Endothelial cell (in vitro differentiated cells): Measurements from ENCODE around the gene CASP8. TPM values are rescaled to one million over a fixed set of nuclear protein-coding genes. Genes with fewer than 3 reads are reported as not detected.
"Not testable (repeated sequence)": the region's sequence is repeated elsewhere in the genome, so short reads cannot be mapped to it uniquely, and the experiment has no call there.

Experiments used
- DNase-seq: peaks from one replicate; pipeline ENCODE4 v3.0.0; 2021; ENCODE audit warnings: low spot score
- H3K27ac Mint-ChIP-seq: one replicate; pipeline ENCODE4 v1.8.0; 2021; ENCODE audit warnings: mixed read lengths, inconsistent platforms; ENCODE audit not compliant: unreplicated experiment
- H3K27me3 Mint-ChIP-seq: one replicate; pipeline ENCODE4 v1.8.0; 2021; ENCODE audit warnings: mild to moderate bottlenecking, moderate library complexity, mixed read lengths, inconsistent platforms; ENCODE audit not compliant: unreplicated experiment
- H3K36me3 Mint-ChIP-seq: one replicate; pipeline ENCODE4 v1.8.0; 2021; ENCODE audit warnings: mild to moderate bottlenecking, low read depth, mixed read lengths, inconsistent platforms; ENCODE audit not compliant: unreplicated experiment
- H3K4me1 Mint-ChIP-seq: one replicate; pipeline ENCODE4 v1.8.0; 2021; ENCODE audit warnings: mild to moderate bottlenecking, mixed read lengths, inconsistent platforms; ENCODE audit not compliant: unreplicated experiment
- H3K4me3 Mint-ChIP-seq: one replicate; pipeline ENCODE4 v1.8.0; 2021; ENCODE audit warnings: mild to moderate bottlenecking, mixed read lengths, inconsistent platforms; ENCODE audit not compliant: unreplicated experiment
- H3K9me3 Mint-ChIP-seq: one replicate; pipeline ENCODE4 v1.8.0; 2021; ENCODE audit warnings: mixed read lengths, inconsistent platforms; ENCODE audit not compliant: unreplicated experiment
- CTCF ChIP-seq: fragments of 200-600 bp; sonication (generic); IDR thresholded peaks from one replicate; pipeline ENCODE4 v1.5.0; 2021; ENCODE audit warnings: antibody characterized with exemption; ENCODE audit not compliant: unreplicated experiment
- total RNA-seq: library from RNA; stranded (reverse); fragmentation: NEBNext Ultra II Directional; extraction: Animal tissue kit (Norgen Biotek cat#: 25700); gene quantifications from one replicate; pipeline ENCODE4 v1.2.1, GENCODE V29; 2021; ENCODE audit not compliant: unreplicated experiment

The CASP8 gene
- total RNA-seq, 1 donor from 2014 or later, result 14.9 TPM

GRCh38 chr2:201235860-201236811 lies 24.2 kb upstream of the CASP8 start:
- peak; percentile 82 for TF ChIP-seq CTCF
- Mint-ChIP-seq H3K9me3 (no peaks in the 10 kb centered on the region), H3K27me3 (no peaks in the 10 kb centered on the region), H3K4me3 (no peak overlapping the region), H3K36me3 (no peaks in the 10 kb centered on the region), H3K27ac (peak overlapping the region; percentile 58), H3K4me1 (peaks cover 20% of the 10 kb centered on the region)
- peak; percentile 46 for DNase-seq

GRCh38 chr2:201237486-201238123 lies 22.7 kb upstream of the CASP8 start:
- DNase-seq, result no peak
- H3K4me3 Mint-ChIP-seq, result no peak overlapping the region
- peaks cover 11% of the 10 kb centered on the region for H3K4me1 Mint-ChIP-seq
- H3K27me3 Mint-ChIP-seq, result no peaks in the 10 kb centered on the region
- H3K27ac Mint-ChIP-seq, result peak overlapping the region; percentile 65
- no peak for TF ChIP-seq CTCF
- H3K9me3 Mint-ChIP-seq, result no peaks in the 10 kb centered on the region
- no peaks in the 10 kb centered on the region for H3K36me3 Mint-ChIP-seq

- H3K4me3 Mint-ChIP-seq, H3K9me3 Mint-ChIP-seq, H3K36me3 Mint-ChIP-seq, DNase-seq, H3K27ac Mint-ChIP-seq, H3K27me3 Mint-ChIP-seq: not testable (repeated sequence)
- peaks cover 11% of the 10 kb centered on the region for H3K4me1 Mint-ChIP-seq
These were observed 21.0 kb upstream of the CASP8 start for GRCh38 chr2:201239167-201239935.

- Mint-ChIP-seq H3K4me1 (peaks cover 3% of the 10 kb centered on the region), H3K4me3 (no peak overlapping the region), H3K27ac (no peak overlapping the region), H3K9me3 (no peaks in the 10 kb centered on the region), H3K27me3 (peaks cover 1% of the 10 kb centered on the region), H3K36me3 (no peaks in the 10 kb centered on the region)
- no peak for TF ChIP-seq CTCF
- DNase-seq, result no peak
These were observed 17.6 kb upstream of the CASP8 start for GRCh38 chr2:201242571-201243277.

- no peaks in the 10 kb centered on the region for H3K4me1 Mint-ChIP-seq
- H3K9me3 Mint-ChIP-seq, result no peaks in the 10 kb centered on the region
- no peak overlapping the region for H3K27ac Mint-ChIP-seq
- no peak overlapping the region for H3K4me3 Mint-ChIP-seq
- peaks cover 1% of the 10 kb centered on the region for H3K27me3 Mint-ChIP-seq
- H3K36me3 Mint-ChIP-seq, result peaks cover 4% of the 10 kb centered on the region
- DNase-seq, result no peak
- no peak for TF ChIP-seq CTCF
These were observed 15.5 kb upstream of the CASP8 start for GRCh38 chr2:201244829-201245228.
